ENCODE data around the gene ZFYVE28.

- no peak for TF ChIP-seq POLR2AphosphoS5 (IDR thresholded peaks at IDR 0.05; ENCODE audit: insufficient read depth in 1 of 2, low read depth in 1 of 2)
- no peak for TF ChIP-seq CTCF (IDR thresholded peaks at IDR 0.05)
- TF ChIP-seq POLR2A (IDR thresholded peaks at IDR 0.05): no peak
These were observed 50.8 kb downstream of the ZFYVE28 start for GRCh38 chr4:2367626-2368025.

Measured in vagina (tissue), 2 donors.